C4-2B (cell line): ENCODE data around the gene CDKAL1.

ENCODE experiments used
- CTCF ChIP-seq: fragments of 450-650 bp; conservative IDR thresholded peaks from 2 replicates; pipeline ENCODE4 v1.5.1; 2017; ENCODE audit warnings: mild to moderate bottlenecking
- ZFX ChIP-seq: fragments of 450-650 bp; IDR thresholded peaks from 2 replicates; pipeline ENCODE4 v1.6.1; 2017

- TF ChIP-seq CTCF: no peak
- TF ChIP-seq ZFX: no peak
Observed at GRCh38 chr6:21208081-21208795, 674.0 kb downstream of the CDKAL1 start.
